Liver (tissue), 9 donors: ENCODE measurements around the gene CYP3A5. TPM values are rescaled to one million over a fixed set of nuclear protein-coding genes. Genes with fewer than 3 reads are reported as not detected.

Experiments
- DNase-seq: peaks from one replicate; pipeline ENCODE4 v3.0.0-alpha.2; 2017; ENCODE audit warnings: low spot score
- H3K27ac ChIP-seq, 2 donors: one replicate each; pipeline ENCODE4 v1.7.0; 2013; ENCODE audit warnings: inconsistent platforms in 2 of 2, low read length in 2 of 2, control low read depth in 1 of 2, low read depth in 1 of 2, mild to moderate bottlenecking in 1 of 2
- H3K27me3 ChIP-seq, 4 donors: one replicate each; pipeline versions ENCODE4 v1.6.1 to v1.7.0; 2013; ENCODE audit warnings: low read length in 3 of 4, inconsistent platforms in 1 of 4, mild to moderate bottlenecking in 1 of 4, moderate library complexity in 1 of 4; ENCODE audit not compliant: control insufficient read depth in 4 of 4, insufficient read depth in 4 of 4
- H3K36me3 ChIP-seq, 4 donors: one replicate each; pipeline versions ENCODE4 v1.6.1 to v1.7.0; 2013; ENCODE audit warnings: low read length in 3 of 4, mild to moderate bottlenecking in 3 of 4, low read depth in 1 of 4, moderate library complexity in 1 of 4; ENCODE audit not compliant: control insufficient read depth in 4 of 4, insufficient read depth in 3 of 4
- H3K4me1 ChIP-seq, 4 donors: one replicate each; pipeline versions ENCODE4 v1.6.1 to v1.7.0; 2013; ENCODE audit warnings: low read length in 3 of 4, mild to moderate bottlenecking in 3 of 4, moderate library complexity in 1 of 4; ENCODE audit not compliant: control insufficient read depth in 4 of 4, insufficient read depth in 4 of 4
- H3K4me3 ChIP-seq, 3 donors: one replicate each; pipeline versions ENCODE4 v1.6.1 to v1.7.0; 2013; ENCODE audit warnings: low read length in 3 of 3, control low read depth in 1 of 3, low read depth in 1 of 3, mild to moderate bottlenecking in 1 of 3
- H3K9ac ChIP-seq, 2 donors: one replicate each; pipeline ENCODE4 v1.7.0; 2013; ENCODE audit warnings: low read length in 2 of 2, mild to moderate bottlenecking in 2 of 2, moderate library complexity in 2 of 2, control low read depth in 1 of 2, low read depth in 1 of 2
- H3K9me3 ChIP-seq, 4 donors: one replicate each; pipeline versions ENCODE4 v1.6.1 to v1.7.0; 2013; ENCODE audit warnings: low read length in 3 of 4; ENCODE audit not compliant: control insufficient read depth in 4 of 4
- EGR1 ChIP-seq, 2 donors: IDR thresholded peaks; 2 replicates each; pipeline ENCODE4 v1.6.1; 2016 to 2018; ENCODE audit warnings: antibody characterized with exemption in 2 of 2, low read depth in 2 of 2
- FOXA1 ChIP-seq: IDR thresholded peaks from 2 replicates; pipeline ENCODE4 v1.6.1; 2016; ENCODE audit warnings: antibody characterized with exemption
- FOXA2 ChIP-seq: IDR thresholded peaks from 2 replicates; pipeline ENCODE4 v1.6.1; 2016; ENCODE audit warnings: antibody characterized with exemption
- GABPA ChIP-seq, 2 donors: IDR thresholded peaks in 1 of 2; conservative IDR thresholded peaks in 1 of 2; 2 replicates each; pipeline ENCODE4 v1.6.1; 2016; ENCODE audit warnings: antibody characterized with exemption in 2 of 2, mild to moderate bottlenecking in 1 of 2, moderate library complexity in 1 of 2
- HNF4A ChIP-seq, 2 donors: conservative IDR thresholded peaks; 2 replicates each; pipeline ENCODE4 v1.6.1; 2016; ENCODE audit warnings: antibody characterized with exemption in 2 of 2, mild to moderate bottlenecking in 2 of 2
- HNF4G ChIP-seq: IDR thresholded peaks from 2 replicates; pipeline ENCODE4 v1.6.1; 2016; ENCODE audit warnings: antibody characterized with exemption
- JUND ChIP-seq, 2 donors: IDR thresholded peaks; 2 replicates each; pipeline ENCODE4 v1.6.1; 2016; ENCODE audit warnings: antibody characterized with exemption in 2 of 2
- NR2F2 ChIP-seq: IDR thresholded peaks from 2 replicates; pipeline ENCODE4 v1.6.1; 2016; ENCODE audit warnings: antibody characterized with exemption
- RAD21 ChIP-seq, 2 donors: IDR thresholded peaks; 2 replicates each; pipeline ENCODE4 v1.6.1; 2016; ENCODE audit warnings: antibody characterized with exemption in 2 of 2, mild to moderate bottlenecking in 2 of 2
- RXRA ChIP-seq, 2 donors: IDR thresholded peaks; 2 replicates each; pipeline ENCODE4 v1.6.1; 2017 to 2018; ENCODE audit warnings: antibody characterized with exemption in 2 of 2, mild to moderate bottlenecking in 1 of 2
- SP1 ChIP-seq: IDR thresholded peaks from 2 replicates; pipeline ENCODE4 v1.6.1; 2018; ENCODE audit warnings: antibody characterized with exemption, mild to moderate bottlenecking
- TAF1 ChIP-seq: conservative IDR thresholded peaks from 2 replicates; pipeline ENCODE4 v1.6.1; 2016; ENCODE audit warnings: antibody characterized with exemption, mild to moderate bottlenecking
- YY1 ChIP-seq: IDR thresholded peaks from 2 replicates; pipeline ENCODE4 v1.6.1; 2016; ENCODE audit warnings: antibody characterized with exemption, mild to moderate bottlenecking
- WGBS: extraction: QIAGEN DNeasy Blood & Tissue Kit; methylation state at CpG from one replicate; pipeline ENCODE4 v1.1.7; 2013; 5-methylcytosine and 5-hydroxymethylcytosine counted together
- polyA plus RNA-seq, 2 donors: library from polyadenylated mRNA; stranded (reverse) in 1 of 2; unstranded in 1 of 2; fragments of 200-250 nt in 1 of 2; fragments of >200 nt in 1 of 2; fragmentation: Nextera tagmentation in 1 of 2; extraction: Ambion mirVana in 1 of 2; gene quantifications; one replicate each; pipeline versions ENCODE4 v1.2.1 to v1.2.3, GENCODE V29; 2013 to 2015
- total RNA-seq, 2 donors: library from RNA; depleted of rRNA; stranded (reverse); fragments of >200 nt; gene quantifications; one replicate each; pipeline ENCODE4 v1.2.3, GENCODE V29; 2014
- TF ChIP-seq, protein P1 (sequence below): IDR thresholded peaks from 2 replicates; pipeline ENCODE4 v1.6.1; 2016; ENCODE audit warnings: antibody characterized with exemption
- TF ChIP-seq, protein P2 (sequence below): IDR thresholded peaks from 2 replicates; pipeline ENCODE4 v1.6.1; 2016; ENCODE audit warnings: antibody characterized with exemption
- TF ChIP-seq, protein P3 (sequence below): IDR thresholded peaks from 2 replicates; pipeline ENCODE4 v1.6.1; 2016; ENCODE audit warnings: antibody characterized with exemption
- TF ChIP-seq, protein P4 (sequence below): IDR thresholded peaks from 2 replicates; pipeline ENCODE4 v1.6.1; 2016; ENCODE audit warnings: antibody characterized with exemption, mild to moderate bottlenecking
- TF ChIP-seq, protein P5 (sequence below): fragments of 150-350 bp; IDR thresholded peaks from 2 replicates; pipeline ENCODE4 v1.5.1; 2017; ENCODE audit warnings: improper control_type of control experiment, low read depth, low read length; ENCODE audit not compliant: missing input control
- donor health status: healthy.
- donor health status: healthy.
- donor health status: healthy.
- donor health status: healthy.
- donor health status: healthy.

CYP3A5 gene
- total and polyA plus RNA-seq, 4 donors: 21.9 to 1,413 (median 717) TPM

DNA sequence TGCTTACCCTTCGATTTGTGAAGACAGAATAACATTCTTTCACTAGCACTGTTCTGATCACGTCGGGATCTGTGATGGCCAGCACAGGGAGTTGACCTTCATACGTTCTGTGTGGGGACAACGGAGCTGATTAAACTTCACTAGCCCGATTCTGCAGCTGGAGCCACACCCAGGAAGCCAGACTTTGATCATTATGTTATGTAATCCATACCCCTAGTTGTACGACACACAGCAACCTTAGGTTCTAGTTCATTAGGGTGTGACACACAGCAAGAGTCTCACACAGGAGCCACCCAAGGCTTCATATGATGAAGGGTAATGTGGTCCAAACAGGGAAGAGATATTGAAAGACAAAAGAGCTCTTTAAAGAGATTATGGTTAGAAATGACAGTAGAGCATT is 7.2 kb downstream of the CYP3A5 start:
- Histone ChIP-seq H3K4me1 (peaks cover 0 to 17% (median 4%) of the 10 kb centered on the region in 4 donors), H3K27me3 (no peaks in the 10 kb centered on the region), H3K9me3 (no peaks in the 10 kb centered on the region), H3K4me3 (no peak overlapping the region), H3K27ac (no peak overlapping the region), H3K9ac (no peak overlapping the region), H3K36me3 (peaks cover 8 to 74% (median 59%) of the 10 kb centered on the region in 4 donors)
- WGBS: 58% methylated on average over 7 of the region's 7 CpGs
- no peak for DNase-seq
- TF ChIP-seq FOXA1 (no peak), RAD21 (IDR thresholded peaks at IDR 0.05) (peak in 1 of 2 donors; percentile 3), EGR1 (IDR thresholded peaks at IDR 0.05; ENCODE audit: low read depth in 2 of 2) (peak in 1 of 2 donors; percentile 17), TAF1 (no peak), FOXA2 (no peak), JUND (IDR thresholded peaks at IDR 0.05) (no peak), HNF4A (conservative IDR thresholded peaks at IDR 0.05) (peak; percentile 24 to 31), SP1 (no peak)
- TF ChIP-seq, protein P1, sequence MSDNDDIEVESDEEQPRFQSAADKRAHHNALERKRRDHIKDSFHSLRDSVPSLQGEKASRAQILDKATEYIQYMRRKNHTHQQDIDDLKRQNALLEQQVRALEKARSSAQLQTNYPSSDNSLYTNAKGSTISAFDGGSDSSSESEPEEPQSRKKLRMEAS: no peak
- TF ChIP-seq, protein P2, sequence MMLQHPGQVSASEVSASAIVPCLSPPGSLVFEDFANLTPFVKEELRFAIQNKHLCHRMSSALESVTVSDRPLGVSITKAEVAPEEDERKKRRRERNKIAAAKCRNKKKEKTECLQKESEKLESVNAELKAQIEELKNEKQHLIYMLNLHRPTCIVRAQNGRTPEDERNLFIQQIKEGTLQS: peak; percentile 15

DNA sequence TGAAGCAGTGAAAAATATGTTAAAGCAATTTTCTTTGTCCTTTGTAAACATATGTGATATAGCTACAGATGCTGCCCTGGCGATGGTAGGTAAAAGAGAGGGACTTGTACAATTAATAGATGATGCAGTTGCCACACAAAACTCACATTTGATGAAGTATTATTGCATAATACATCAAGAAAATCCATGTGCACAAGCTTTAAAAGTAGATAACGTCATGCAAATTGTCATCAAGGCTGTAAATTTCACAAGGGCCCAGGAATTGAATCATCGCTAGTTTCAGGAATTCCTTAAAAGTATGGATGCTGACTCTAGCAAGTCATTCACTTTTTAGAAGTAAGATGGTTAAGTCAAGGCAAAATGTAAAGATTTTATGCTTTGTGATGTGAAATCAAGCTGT is 10.0 kb downstream of the CYP3A5 start:
- H3K9me3 ChIP-seq: no peaks in the 10 kb centered on the region
- TF ChIP-seq, protein P2: peak; percentile 7
- TF ChIP-seq, protein P3, sequence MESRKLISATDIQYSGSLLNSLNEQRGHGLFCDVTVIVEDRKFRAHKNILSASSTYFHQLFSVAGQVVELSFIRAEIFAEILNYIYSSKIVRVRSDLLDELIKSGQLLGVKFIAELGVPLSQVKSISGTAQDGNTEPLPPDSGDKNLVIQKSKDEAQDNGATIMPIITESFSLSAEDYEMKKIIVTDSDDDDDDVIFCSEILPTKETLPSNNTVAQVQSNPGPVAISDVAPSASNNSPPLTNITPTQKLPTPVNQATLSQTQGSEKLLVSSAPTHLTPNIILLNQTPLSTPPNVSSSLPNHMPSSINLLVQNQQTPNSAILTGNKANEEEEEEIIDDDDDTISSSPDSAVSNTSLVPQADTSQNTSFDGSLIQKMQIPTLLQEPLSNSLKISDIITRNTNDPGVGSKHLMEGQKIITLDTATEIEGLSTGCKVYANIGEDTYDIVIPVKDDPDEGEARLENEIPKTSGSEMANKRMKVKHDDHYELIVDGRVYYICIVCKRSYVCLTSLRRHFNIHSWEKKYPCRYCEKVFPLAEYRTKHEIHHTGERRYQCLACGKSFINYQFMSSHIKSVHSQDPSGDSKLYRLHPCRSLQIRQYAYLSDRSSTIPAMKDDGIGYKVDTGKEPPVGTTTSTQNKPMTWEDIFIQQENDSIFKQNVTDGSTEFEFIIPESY: no peak
- no peak for TF ChIP-seq YY1
- no peak for TF ChIP-seq SP1
- TF ChIP-seq, protein P1: no peak
- no peak for TF ChIP-seq NR2F2
- TF ChIP-seq, protein P4, sequence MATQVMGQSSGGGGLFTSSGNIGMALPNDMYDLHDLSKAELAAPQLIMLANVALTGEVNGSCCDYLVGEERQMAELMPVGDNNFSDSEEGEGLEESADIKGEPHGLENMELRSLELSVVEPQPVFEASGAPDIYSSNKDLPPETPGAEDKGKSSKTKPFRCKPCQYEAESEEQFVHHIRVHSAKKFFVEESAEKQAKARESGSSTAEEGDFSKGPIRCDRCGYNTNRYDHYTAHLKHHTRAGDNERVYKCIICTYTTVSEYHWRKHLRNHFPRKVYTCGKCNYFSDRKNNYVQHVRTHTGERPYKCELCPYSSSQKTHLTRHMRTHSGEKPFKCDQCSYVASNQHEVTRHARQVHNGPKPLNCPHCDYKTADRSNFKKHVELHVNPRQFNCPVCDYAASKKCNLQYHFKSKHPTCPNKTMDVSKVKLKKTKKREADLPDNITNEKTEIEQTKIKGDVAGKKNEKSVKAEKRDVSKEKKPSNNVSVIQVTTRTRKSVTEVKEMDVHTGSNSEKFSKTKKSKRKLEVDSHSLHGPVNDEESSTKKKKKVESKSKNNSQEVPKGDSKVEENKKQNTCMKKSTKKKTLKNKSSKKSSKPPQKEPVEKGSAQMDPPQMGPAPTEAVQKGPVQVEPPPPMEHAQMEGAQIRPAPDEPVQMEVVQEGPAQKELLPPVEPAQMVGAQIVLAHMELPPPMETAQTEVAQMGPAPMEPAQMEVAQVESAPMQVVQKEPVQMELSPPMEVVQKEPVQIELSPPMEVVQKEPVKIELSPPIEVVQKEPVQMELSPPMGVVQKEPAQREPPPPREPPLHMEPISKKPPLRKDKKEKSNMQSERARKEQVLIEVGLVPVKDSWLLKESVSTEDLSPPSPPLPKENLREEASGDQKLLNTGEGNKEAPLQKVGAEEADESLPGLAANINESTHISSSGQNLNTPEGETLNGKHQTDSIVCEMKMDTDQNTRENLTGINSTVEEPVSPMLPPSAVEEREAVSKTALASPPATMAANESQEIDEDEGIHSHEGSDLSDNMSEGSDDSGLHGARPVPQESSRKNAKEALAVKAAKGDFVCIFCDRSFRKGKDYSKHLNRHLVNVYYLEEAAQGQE: no peak
- no peak for TF ChIP-seq RXRA (IDR thresholded peaks at IDR 0.05)
- no peak for TF ChIP-seq JUND (IDR thresholded peaks at IDR 0.05)
- no peak for TF ChIP-seq GABPA (IDR thresholded peaks at IDR 0.05 in 1 of 2, conservative IDR thresholded peaks at IDR 0.05 in 1 of 2)
- TF ChIP-seq FOXA1: no peak
- TF ChIP-seq TAF1: no peak
- TF ChIP-seq FOXA2: no peak
- TF ChIP-seq EGR1 (IDR thresholded peaks at IDR 0.05; ENCODE audit: low read depth in 2 of 2): peak in 1 of 2 donors; percentile 12
- TF ChIP-seq RAD21 (IDR thresholded peaks at IDR 0.05): no peak
- TF ChIP-seq, protein P5, sequence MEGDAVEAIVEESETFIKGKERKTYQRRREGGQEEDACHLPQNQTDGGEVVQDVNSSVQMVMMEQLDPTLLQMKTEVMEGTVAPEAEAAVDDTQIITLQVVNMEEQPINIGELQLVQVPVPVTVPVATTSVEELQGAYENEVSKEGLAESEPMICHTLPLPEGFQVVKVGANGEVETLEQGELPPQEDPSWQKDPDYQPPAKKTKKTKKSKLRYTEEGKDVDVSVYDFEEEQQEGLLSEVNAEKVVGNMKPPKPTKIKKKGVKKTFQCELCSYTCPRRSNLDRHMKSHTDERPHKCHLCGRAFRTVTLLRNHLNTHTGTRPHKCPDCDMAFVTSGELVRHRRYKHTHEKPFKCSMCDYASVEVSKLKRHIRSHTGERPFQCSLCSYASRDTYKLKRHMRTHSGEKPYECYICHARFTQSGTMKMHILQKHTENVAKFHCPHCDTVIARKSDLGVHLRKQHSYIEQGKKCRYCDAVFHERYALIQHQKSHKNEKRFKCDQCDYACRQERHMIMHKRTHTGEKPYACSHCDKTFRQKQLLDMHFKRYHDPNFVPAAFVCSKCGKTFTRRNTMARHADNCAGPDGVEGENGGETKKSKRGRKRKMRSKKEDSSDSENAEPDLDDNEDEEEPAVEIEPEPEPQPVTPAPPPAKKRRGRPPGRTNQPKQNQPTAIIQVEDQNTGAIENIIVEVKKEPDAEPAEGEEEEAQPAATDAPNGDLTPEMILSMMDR: no peak
- TF ChIP-seq HNF4G: no peak
- no peak overlapping the region for H3K27ac ChIP-seq
- 76% methylated on average over 3 of the region's 3 CpGs for WGBS
- H3K4me3 ChIP-seq: no peak overlapping the region
- DNase-seq: no peak
- H3K4me1 ChIP-seq: no peaks in the 10 kb centered on the region
- no peaks in the 10 kb centered on the region for H3K27me3 ChIP-seq
- H3K36me3 ChIP-seq: peaks cover 8 to 79% (median 71%) of the 10 kb centered on the region in 4 donors
- H3K9ac ChIP-seq: no peak overlapping the region
